Karpas-422 (cell line): ENCODE data around the gene BBX. TPM values are rescaled to one million over a fixed set of nuclear protein-coding genes. Genes with fewer than 3 reads are reported as not detected.
"Not testable (repeated sequence)": the region's sequence is repeated elsewhere in the genome, so short reads cannot be mapped to it uniquely, and the experiment has no call there.

Source experiments
- DNase-seq: peaks from one replicate; pipeline ENCODE4 v3.0.0-alpha.2; 2015
- H2AFZ ChIP-seq: fragments of 200-600 bp; sonication (generic); 2 replicates; pipeline ENCODE4 v1.6.1; 2014; ENCODE audit warnings: antibody characterized with exemption, low read length, mixed read lengths
- H3K27ac ChIP-seq: fragments of 200-600 bp; sonication (generic); 2 replicates; pipeline ENCODE4 v1.5.1; 2014; ENCODE audit warnings: mild to moderate bottlenecking, low read length, moderate library complexity
- H3K27me3 ChIP-seq: fragments of 200-600 bp; sonication (generic); 2 replicates; pipeline ENCODE4 v1.6.1; 2014; ENCODE audit warnings: low read length, mixed read lengths
- H3K36me3 ChIP-seq: fragments of 200-600 bp; sonication (generic); 2 replicates; pipeline ENCODE4 v1.6.1; 2014; ENCODE audit warnings: low read length, mixed read lengths; ENCODE audit not compliant: insufficient read depth
- H3K4me1 ChIP-seq: fragments of 200-600 bp; sonication (generic); 2 replicates; pipeline ENCODE4 v1.6.1; 2014; ENCODE audit warnings: mild to moderate bottlenecking, low read length, mixed read lengths
- H3K4me2 ChIP-seq: fragments of 200-600 bp; sonication (generic); 2 replicates; pipeline ENCODE4 v1.6.1; 2014; ENCODE audit warnings: low read length, low read depth, mild to moderate bottlenecking; ENCODE audit not compliant: poor library complexity, severe bottlenecking
- H3K4me3 ChIP-seq: fragments of 200-600 bp; sonication (generic); 2 replicates; pipeline ENCODE4 v1.5.1; 2014; ENCODE audit warnings: mild to moderate bottlenecking, antibody characterized with exemption, low read length, mixed read lengths
- H3K79me2 ChIP-seq: fragments of 200-600 bp; sonication (generic); 2 replicates; pipeline ENCODE4 v1.6.1; 2014; ENCODE audit warnings: mild to moderate bottlenecking, low read length, mixed read lengths
- H3K9ac ChIP-seq: fragments of 200-600 bp; sonication (generic); 2 replicates; pipeline ENCODE4 v1.6.0; 2014; ENCODE audit warnings: low read length
- H3K9me2 ChIP-seq: fragments of 200-600 bp; sonication (generic), shearing (Covaris generic); replicated peaks from 2 replicates; pipeline ENCODE4 v1.6.0; 2014; ENCODE audit warnings: mild to moderate bottlenecking, low read length, moderate library complexity; ENCODE audit not compliant: insufficient read depth
- H3K9me3 ChIP-seq: fragments of 300-700, 200-600 bp; sonication (generic); 2 replicates; pipeline ENCODE4 v1.6.1; 2014; ENCODE audit warnings: low read length, mixed read lengths
- H4K20me1 ChIP-seq: fragments of 200-600 bp; sonication (generic); 2 replicates; pipeline ENCODE4 v1.6.1; 2014; ENCODE audit warnings: mild to moderate bottlenecking, antibody characterized with exemption, low read length, low read depth; ENCODE audit not compliant: insufficient read depth
- total RNA-seq: library from RNA; depleted of rRNA; stranded (reverse); fragments of >200 nt; shearing (Covaris generic); gene quantifications from 2 replicates; pipeline ENCODE4 v1.2.3, GENCODE V29; 2014; ENCODE audit warnings: low replicate concordance

BBX gene
- total RNA-seq, 1 experiment from 2014 or later, result 109 TPM

DNA sequence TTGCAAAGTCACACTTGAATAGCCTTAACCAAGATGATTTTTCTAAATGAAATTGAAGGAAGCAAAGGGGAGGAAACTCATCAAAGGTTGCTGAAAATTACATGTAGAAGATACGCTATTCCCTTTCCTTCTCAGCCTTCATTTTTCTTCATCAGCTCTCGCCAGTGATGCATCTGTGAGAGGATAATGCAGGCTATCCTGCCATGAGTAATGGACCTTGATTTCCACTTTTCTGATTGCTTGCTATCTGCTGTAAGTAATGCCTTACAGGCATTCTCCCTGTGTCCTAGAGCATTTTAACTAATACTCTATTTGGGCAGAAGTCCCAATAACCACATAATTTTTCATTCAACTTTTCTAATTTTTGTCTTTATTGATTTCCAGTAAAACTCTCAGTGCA lies 162.6 kb downstream of the BBX start:
- no peak for DNase-seq
- Histone ChIP-seq H3K4me3 (no peak overlapping the region), H3K79me2 (peaks cover 85% of the 10 kb centered on the region), H3K36me3 (no peaks in the 10 kb centered on the region), H3K27me3 (no peaks in the 10 kb centered on the region), H3K4me1 (peaks cover 28% of the 10 kb centered on the region), H3K4me2 (no peak overlapping the region), H4K20me1 (0 out of 2 replicates have a peak, but pooled peaks cover 3% of the 10 kb centered on the region), H3K9me2 (no peaks in the 10 kb centered on the region), H3K9me3 (no peaks in the 10 kb centered on the region), H3K9ac (no peak overlapping the region), H3K27ac (no peak overlapping the region), H2AFZ (no peak overlapping the region)

DNA sequence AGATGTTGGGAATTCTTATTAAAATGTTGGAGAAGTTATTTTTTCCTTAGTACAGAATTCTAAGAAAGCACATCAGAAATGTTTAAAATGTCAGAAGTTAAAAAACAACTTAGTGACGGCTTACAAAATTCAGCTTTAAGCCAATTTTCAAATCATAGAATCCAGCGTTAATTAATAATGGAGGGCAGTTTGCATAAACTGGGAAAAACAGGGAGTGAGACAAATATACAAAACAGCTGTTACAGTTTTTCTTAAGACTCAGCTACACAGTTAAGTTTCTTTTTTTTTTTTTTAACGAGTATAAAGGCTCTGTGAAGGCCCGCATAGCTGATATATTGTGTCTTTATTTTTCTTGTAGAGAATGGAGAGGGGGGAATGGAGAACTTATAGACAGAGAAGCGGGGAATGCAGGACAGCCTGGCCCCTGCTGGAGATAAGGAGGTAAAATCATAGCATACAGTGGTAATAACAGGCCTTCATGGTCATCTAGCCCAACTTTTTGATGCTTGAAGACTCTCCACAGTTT lies 164.4 kb downstream of the BBX start:
- Histone ChIP-seq H3K36me3 (no peaks in the 10 kb centered on the region), H3K9ac (no peak overlapping the region), H3K27ac (no peak overlapping the region), H2AFZ (no peak overlapping the region), H3K9me2 (no peaks in the 10 kb centered on the region), H3K4me3 (no peak overlapping the region), H4K20me1 (0 out of 2 replicates have a peak, but pooled peaks cover 4% of the 10 kb centered on the region), H3K4me2 (no peak overlapping the region), H3K79me2 (peaks cover 83% of the 10 kb centered on the region), H3K4me1 (peaks cover 37% of the 10 kb centered on the region), H3K9me3 (no peaks in the 10 kb centered on the region), H3K27me3 (no peaks in the 10 kb centered on the region)
- DNase-seq, result no peak

DNA sequence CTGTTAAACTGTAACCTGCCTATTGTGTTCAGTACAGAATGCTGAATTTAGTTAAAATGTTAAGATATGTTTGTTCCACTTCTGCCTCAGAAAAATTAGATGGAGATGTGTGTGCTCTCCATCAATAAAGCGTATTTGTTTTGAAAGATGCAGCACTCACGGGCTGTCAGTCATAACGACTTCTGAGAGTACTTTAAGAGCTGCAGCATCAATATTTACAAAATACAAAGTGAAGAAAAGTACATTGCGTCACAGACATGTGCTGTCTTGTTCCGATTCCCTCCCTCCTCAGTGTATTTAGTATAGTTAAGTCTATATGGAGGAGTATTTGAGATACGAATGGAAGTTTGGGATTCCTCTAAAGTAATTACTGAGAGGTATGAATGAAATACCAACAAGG lies 166.6 kb downstream of the BBX start:
- no peaks in the 10 kb centered on the region for H3K9me2 ChIP-seq
- no peak overlapping the region for H3K9ac ChIP-seq
- no peak for DNase-seq
- H3K9me3 ChIP-seq, result no peaks in the 10 kb centered on the region
- no peaks in the 10 kb centered on the region for H3K36me3 ChIP-seq
- peaks cover 61% of the 10 kb centered on the region for H3K79me2 ChIP-seq
- H2AFZ ChIP-seq, result no peak overlapping the region
- no peaks in the 10 kb centered on the region for H3K27me3 ChIP-seq
- H3K4me1 ChIP-seq, result peaks cover 27% of the 10 kb centered on the region
- no peak overlapping the region for H3K27ac ChIP-seq
- no peak overlapping the region for H3K4me2 ChIP-seq
- H4K20me1 ChIP-seq, result 0 out of 2 replicates have a peak, but pooled peaks cover 4% of the 10 kb centered on the region
- no peak overlapping the region for H3K4me3 ChIP-seq

DNA sequence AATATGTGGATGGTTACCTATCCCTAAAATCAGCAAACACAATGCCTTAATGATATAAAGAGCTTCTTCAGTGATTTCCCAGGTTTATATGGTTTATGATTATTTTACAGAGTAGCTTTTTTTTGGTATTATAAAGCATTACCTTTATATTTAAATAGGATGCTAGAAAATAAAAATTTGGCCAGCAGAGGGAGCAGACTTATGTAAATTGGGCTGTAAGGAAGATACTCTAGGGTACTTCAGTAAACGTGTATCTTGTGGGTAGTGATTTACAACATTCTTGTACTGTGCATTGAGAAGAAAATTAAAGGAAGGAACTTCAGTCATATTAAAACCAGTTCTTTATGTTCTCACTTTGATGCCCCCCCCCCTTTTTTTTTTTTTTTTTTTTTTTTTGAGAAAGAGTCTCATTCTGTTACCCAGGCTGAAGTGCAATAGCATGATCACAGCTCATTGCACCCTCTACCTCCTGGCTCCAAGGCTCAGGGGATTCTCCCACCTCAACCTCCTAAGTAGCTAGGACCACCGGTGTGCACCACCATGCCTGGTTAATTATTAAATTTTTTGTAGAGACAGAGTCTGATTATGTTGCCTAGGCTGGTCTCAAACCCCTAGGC lies 167.9 kb downstream of the BBX start:
- 0 out of 2 replicates have a peak, but pooled peaks cover 4% of the 10 kb centered on the region for H4K20me1 ChIP-seq
- H3K79me2 ChIP-seq, result peaks cover 48% of the 10 kb centered on the region
- H3K9ac ChIP-seq, result no peak overlapping the region
- H3K9me2 ChIP-seq, result no peaks in the 10 kb centered on the region
- H2AFZ ChIP-seq, result no peak overlapping the region
- H3K27me3 ChIP-seq, result no peaks in the 10 kb centered on the region
- H3K4me1 ChIP-seq, result peaks cover 18% of the 10 kb centered on the region
- no peaks in the 10 kb centered on the region for H3K9me3 ChIP-seq
- no peak overlapping the region for H3K4me3 ChIP-seq
- no peak overlapping the region for H3K4me2 ChIP-seq
- H3K36me3 ChIP-seq, result no peaks in the 10 kb centered on the region
- H3K27ac ChIP-seq, result no peak overlapping the region
- peak; percentile 87 for DNase-seq

DNA sequence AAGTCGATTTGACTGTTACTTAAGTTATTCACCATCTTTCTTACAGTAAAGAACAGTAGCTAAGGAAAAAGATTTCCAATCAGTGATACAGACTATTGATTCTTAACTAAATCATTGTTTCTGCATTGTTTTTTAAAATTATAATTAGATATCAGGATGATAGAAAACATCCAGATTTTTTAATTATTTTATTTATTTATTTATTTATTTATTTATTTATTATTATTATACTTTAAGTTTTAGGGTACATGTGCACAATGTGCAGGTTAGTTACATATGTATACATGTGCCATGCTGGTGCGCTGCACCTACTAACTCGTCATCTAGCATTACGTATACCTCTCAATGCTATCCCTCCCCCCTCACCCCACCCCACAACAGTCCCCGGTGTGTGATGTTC lies 169.2 kb downstream of the BBX start:
- not testable (repeated sequence) for H3K9me2 ChIP-seq, H3K4me3 ChIP-seq, DNase-seq, H4K20me1 ChIP-seq, H3K9me3 ChIP-seq, H3K27ac ChIP-seq, H3K9ac ChIP-seq, H3K4me2 ChIP-seq, H2AFZ ChIP-seq, H3K36me3 ChIP-seq, H3K27me3 ChIP-seq
- Histone ChIP-seq H3K4me1 (peaks cover 18% of the 10 kb centered on the region), H3K79me2 (peaks cover 37% of the 10 kb centered on the region)

DNA sequence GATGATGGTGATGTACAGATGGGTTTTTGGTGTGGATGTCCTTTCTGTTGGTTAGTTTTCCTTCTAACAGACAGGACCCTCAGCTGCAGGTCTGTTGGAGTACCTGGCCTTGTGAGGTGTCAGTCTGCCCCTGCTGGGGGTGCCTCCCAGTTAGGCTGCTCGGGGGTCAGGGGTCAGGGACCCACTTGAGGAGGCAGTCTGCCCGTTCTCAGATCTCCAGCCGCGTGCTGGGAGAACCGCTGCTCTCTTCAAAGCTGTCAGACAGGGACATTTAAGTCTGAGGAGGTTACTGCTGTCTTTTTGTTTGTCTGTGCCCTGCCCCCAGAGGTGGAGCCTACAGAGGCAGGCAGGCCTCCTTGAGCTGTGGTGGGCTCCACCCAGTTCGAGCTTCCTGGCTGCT lies 174.6 kb downstream of the BBX start:
- not testable (repeated sequence) for H4K20me1 ChIP-seq, H3K4me1 ChIP-seq, H3K36me3 ChIP-seq, H3K9me2 ChIP-seq, H3K27ac ChIP-seq, H3K27me3 ChIP-seq, H3K9me3 ChIP-seq, DNase-seq, H2AFZ ChIP-seq
- Histone ChIP-seq H3K4me2 (peak overlapping the region; percentile 65), H3K79me2 (peaks cover 39% of the 10 kb centered on the region), H3K9ac (peak overlapping the region; percentile 70), H3K4me3 (peak overlapping the region; percentile 72; the same call in 1 of the 2 replicates)

DNA sequence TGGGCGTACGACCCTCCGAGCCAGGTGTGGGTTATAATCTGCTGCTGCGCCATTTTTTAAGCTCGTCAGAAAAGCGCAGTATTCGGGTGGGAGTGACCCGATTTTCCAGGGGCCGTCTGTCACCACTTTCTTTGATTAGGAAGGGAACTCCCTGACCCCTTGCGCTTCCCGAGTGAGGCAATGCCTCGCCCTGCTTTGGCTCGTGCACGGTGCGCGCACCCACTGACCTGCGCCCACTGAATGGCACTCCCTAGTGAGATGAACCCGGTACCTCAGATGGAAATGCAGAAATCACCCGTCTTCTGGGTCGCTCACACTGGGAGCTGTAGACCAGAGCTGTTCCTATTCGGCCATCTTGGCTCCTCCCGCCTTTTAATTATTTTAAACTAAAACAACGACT lies 175.1 kb downstream of the BBX start:
- Histone ChIP-seq H3K27ac (peak overlapping the region; percentile 37; the same call in 1 of the 2 replicates), H3K9ac (peak overlapping the region; percentile 70), H3K4me2 (peak overlapping the region; percentile 65), H3K4me3 (peak overlapping the region; percentile 72), H3K79me2 (peaks cover 44% of the 10 kb centered on the region)
- H3K36me3 ChIP-seq, H3K9me2 ChIP-seq, H3K9me3 ChIP-seq, H3K4me1 ChIP-seq, H3K27me3 ChIP-seq, H2AFZ ChIP-seq, H4K20me1 ChIP-seq: not testable (repeated sequence)
- peak; percentile 49 for DNase-seq

DNA sequence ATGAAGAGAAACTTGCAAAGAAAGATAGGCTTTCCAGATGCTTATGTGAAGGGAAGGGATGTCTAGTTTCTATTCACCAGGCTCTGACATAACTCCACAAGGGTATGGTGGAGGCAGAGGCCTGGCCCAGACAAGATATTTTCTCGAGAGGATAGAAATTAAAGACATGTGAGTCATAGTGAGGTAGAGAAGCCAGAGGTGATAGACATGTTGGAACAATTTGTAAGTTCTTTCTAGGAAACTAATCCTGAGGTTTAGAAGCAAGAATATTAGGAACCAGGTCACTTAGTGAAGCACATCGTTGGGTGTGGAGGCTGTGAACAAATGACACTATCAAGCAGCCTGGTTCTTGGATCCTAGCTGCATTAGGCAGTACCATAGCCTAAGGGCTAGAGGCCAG lies 176.9 kb downstream of the BBX start:
- Histone ChIP-seq H3K36me3 (no peaks in the 10 kb centered on the region), H3K4me1 (peaks cover 10% of the 10 kb centered on the region; the same call in 1 of the 2 replicates), H2AFZ (no peak overlapping the region), H3K9me2 (no peaks in the 10 kb centered on the region), H3K9me3 (no peaks in the 10 kb centered on the region), H3K4me2 (no peak overlapping the region), H3K4me3 (no peak overlapping the region), H4K20me1 (no peaks in the 10 kb centered on the region), H3K9ac (no peak overlapping the region), H3K27me3 (no peaks in the 10 kb centered on the region), H3K79me2 (peaks cover 62% of the 10 kb centered on the region), H3K27ac (no peak overlapping the region)
- no peak for DNase-seq
